Esophagus muscularis mucosa (tissue), 4 donors: Measurements from ENCODE around the gene GPBP1L1.

Source experiments
- CTCF ChIP-seq, 3 experiments: fragments of 200-600 bp in 2 of 3; fragments of 450-650 bp in 1 of 3; sonication (generic) in 2 of 3; IDR thresholded peaks; one replicate each; pipeline ENCODE4 v1.5.1; 2017 to 2019; ENCODE audit warnings: antibody characterized with exemption in 3 of 3, mild to moderate bottlenecking in 2 of 3, moderate library complexity in 1 of 3
- EP300 ChIP-seq: sonication (generic); formaldehyde crosslinking; IDR thresholded peaks from one replicate; pipeline ENCODE4 v1.6.1; 2017; ENCODE audit warnings: antibody characterized with exemption
- POLR2A ChIP-seq: fragments of 450-650 bp; IDR thresholded peaks from one replicate; pipeline ENCODE4 v1.6.1; 2017; ENCODE audit warnings: antibody characterized with exemption, moderate library complexity, mild to moderate bottlenecking, low read depth

GRCh38 chr1:45608175-45609156 is 77.9 kb downstream of the GPBP1L1 start:
- TF ChIP-seq POLR2A (no peak), CTCF (IDR thresholded peaks at IDR 0.05) (no peak), EP300 (no peak)
